Skin of body (tissue), 2 donors: ENCODE results near the gene ZNF516. TPM values are rescaled to one million over a fixed set of nuclear protein-coding genes. Genes with fewer than 3 reads are reported as not detected.
"Not testable (repeated sequence)": the region's sequence is repeated elsewhere in the genome, so short reads cannot be mapped to it uniquely, and the experiment has no call there.

Source experiments
- DNase-seq: peaks from one replicate; lab custom pipeline; 2025; lab: John Stamatoyannopoulos, UW
- total RNA-seq: library from RNA; depleted of rRNA; stranded (reverse); fragments of >200 nt; gene quantifications from one replicate; pipeline ENCODE4 v1.2.3, GENCODE V29; 2014

Gene ZNF516
- total RNA-seq = 24.4 TPM

GRCh38 chr18:76495006-76495370 is at the start of gene ZNF516:
Gene ZNF516, minus strand, starts transcription at chr18:76495242. Its CDS starts 52,188 bp downstream, at chr18:76443054.
- DNase-seq = peak; percentile 29

DNA sequence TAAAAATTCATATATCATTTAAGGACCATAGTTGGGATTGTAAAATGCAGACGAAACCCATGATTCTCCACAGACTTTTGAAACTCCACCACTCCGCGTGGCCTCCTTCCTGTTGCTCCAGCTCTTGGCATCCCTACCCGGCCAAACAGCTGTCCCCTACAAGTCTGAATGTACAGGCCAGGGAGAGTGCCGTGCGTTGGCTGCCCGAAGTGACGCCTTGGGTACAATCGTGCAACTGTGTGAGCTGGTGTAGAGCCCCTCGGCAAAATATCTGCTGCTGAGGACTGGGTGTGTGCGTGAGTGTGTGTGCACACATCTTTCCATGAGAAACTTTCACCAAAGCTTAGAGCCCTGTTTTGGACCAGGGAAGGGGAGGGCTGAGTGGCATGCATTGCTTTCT is 43.8 kb upstream of the ZNF516 start:
- DNase-seq = no peak

- no peak for DNase-seq
These were observed 42.6 kb upstream of the ZNF516 start for GRCh38 chr18:76537621-76538020.

DNA sequence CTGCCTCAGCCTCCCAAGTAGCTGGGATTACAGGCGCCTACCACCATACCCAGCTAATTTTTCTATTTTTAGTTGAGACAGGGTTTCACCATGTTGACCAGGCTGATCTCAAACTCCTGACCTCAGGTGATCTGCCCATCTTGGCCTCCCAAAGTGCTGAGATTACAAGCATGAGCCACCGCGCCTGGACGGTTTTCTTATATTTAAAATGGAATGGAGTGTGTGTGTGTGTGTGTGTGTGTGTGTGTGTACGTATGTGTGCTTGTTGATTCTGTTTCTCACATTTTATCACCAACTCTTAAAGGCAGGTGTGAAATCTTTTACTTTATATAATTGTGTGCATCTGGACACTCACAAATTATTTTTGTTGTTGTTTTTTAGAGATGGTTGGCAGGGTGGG is 41.6 kb upstream of the ZNF516 start:
- not testable (repeated sequence) for DNase-seq

DNA sequence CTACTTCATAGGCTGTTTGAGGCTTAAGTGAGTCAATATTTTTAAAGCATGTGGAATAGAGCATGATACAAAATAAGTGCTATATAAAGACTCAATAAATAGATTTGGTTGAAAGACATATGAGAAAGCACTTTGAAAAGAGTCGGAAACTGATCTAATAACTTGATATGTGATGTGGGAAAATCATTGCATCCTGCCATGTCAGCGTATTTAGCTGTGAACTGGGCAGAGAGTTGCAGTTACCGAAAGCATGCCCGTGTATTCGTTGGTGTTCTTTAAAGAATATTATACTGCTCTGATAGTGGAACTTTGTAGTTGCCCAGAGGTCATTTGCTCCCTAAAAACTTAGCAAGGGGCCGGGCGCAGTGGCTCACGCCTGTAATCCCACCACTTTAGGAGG is 37.8 kb upstream of the ZNF516 start:
- no peak for DNase-seq

- no peak for DNase-seq
These were observed 35.8 kb upstream of the ZNF516 start for GRCh38 chr18:76530846-76531245.

- no peak for DNase-seq
These were observed 35.3 kb upstream of the ZNF516 start for GRCh38 chr18:76530391-76530790.

GRCh38 chr18:76529433-76529811 is 34.4 kb upstream of the ZNF516 start:
- no peak for DNase-seq

- peak; percentile 86 for DNase-seq
These were observed 33.7 kb upstream of the ZNF516 start for GRCh38 chr18:76528477-76529432.

DNA sequence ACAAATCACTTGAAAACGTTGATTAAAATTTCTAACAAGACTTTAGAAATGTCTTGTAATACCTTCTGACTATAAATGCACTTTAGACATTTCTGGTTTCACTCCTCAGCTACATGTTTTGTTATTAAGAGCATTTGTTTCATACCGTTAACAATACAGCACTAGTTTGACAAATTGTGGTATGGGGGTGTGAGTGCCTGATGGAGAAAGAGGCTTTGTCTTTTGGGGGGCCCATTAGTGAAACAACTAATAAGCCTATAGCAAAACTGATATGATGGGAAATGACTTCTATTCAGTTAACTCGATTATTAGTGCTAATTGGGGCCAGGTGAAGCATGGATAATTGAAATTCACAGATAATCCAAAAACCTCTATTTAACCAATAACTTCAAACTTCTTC is 30.9 kb upstream of the ZNF516 start:
- DNase-seq = no peak

- peak; percentile 95 for DNase-seq
These were observed 30.1 kb upstream of the ZNF516 start for GRCh38 chr18:76524900-76525698.

DNA sequence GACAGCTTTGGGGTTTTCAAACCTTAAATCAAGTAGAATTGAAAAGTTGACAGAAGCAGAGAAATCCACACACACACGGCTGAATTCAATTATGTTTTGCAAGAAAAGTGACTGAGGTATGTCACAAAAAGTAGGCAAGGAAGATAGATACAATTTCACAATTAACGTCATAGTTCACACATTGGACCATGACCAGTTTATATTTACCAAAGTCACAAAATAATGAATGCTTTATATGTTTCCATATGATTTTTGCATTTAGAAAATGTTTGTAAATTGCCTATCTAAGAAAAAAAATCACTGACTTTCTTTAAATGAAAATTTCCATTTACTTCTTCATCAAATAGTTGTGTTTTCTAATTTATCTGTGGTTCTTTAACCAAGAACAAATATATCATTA is 29.4 kb upstream of the ZNF516 start:
- DNase-seq = no peak

DNA sequence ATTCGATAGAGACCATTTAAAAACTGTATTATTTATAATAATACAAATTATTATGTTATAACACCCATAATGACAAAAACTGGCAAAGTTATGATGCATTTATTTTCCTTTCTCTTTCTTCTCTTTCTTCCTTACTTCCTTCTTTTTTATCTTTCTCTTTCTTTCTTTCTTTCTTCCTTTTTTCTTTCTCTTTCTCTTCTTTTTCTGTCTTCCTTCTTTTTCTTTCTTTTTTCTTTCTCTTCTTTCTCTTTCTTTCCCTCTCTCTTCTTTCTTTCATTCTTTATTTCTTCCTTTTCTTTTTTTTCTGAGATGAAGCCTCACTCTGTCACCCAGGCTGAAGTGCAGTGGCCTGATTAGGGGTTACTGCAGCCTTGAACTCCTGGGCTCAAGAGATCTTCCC is 27.5 kb upstream of the ZNF516 start:
- no peak for DNase-seq

DNA sequence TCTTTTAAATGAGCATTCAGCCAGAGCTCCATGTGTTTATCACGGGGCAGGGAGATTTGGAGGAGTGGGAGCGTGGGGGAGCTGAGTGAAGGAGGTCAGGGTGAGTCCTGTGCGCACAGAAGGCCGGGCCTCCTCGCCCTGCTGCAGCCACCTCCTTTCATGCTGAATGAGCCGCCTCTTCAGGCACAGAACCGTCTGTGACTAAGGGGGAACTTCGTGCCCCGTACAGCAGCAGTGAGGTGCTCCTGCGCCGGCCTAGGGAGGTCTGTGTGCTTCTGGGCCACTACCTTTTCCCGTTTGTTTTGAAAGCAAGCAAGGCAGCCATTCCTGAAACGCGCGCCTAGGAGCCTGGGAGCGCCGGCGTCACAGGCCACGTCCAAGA is 27.1 kb upstream of the ZNF516 start:
- DNase-seq = no peak

- no peak for DNase-seq
These were observed 26.5 kb upstream of the ZNF516 start for GRCh38 chr18:76521417-76522121.

GRCh38 chr18:76518860-76519538 is 24.0 kb upstream of the ZNF516 start:
- peak; percentile 61 for DNase-seq

DNA sequence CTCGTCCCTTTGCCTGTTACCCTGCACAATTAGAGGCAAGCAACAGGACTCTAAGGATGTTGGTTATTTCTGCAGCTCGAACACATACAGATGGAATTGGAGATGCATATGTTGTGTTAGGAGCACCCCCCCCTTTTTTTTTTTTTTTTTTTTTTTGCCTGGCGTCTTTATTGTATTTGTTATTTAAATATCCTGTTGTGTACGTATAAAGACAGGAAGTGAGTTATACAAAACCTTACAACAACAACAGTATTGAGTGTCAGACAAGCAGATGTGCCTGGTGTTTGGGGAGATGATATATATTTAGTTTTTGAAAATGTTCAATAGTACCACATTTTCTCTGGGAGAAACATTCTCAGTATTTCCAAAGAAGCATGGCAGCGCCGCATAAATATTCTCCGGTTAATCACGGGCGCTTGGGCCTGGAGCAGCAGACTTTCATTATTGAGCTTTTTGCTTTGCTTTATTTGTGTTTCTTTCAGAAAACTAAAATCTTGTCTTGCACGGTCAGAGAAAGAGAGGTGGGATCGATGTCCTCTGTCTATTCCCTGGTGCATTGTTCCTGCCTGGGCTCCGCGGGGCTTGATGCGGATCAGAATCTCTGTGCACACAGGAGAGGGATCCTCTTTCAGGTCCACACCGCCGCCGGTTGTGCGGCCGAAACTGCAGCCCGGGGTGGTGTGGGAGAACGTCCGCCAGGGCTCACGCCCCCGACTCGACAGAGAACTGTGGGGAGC is 23.2 kb upstream of the ZNF516 start:
- DNase-seq = peak; percentile 61

DNA sequence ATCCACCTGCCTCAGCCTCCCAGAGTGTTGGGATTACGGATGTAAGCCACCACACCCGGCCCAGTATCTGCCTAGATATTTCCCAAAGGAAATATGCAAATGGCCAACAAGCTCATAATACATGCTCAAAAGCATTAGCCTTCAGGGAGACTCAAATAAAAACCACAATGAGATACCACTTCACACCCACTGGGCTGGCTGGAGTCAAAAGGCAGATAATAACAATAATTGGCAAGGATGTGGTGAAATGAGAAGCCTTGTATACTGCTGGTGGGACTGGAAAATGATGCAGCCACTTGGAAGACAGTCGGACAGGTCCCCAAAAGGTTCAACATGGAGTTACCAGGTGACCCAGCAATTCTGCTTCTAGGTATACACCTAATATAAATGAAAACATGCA is 20.5 kb upstream of the ZNF516 start:
- no peak for DNase-seq

GRCh38 chr18:76514573-76514972 is 19.5 kb upstream of the ZNF516 start:
- DNase-seq = no peak

- no peak for DNase-seq
These were observed 12.9 kb upstream of the ZNF516 start for GRCh38 chr18:76507830-76508385.
